ENCODE results near the gene MEAK7.

MEAK7 gene

GRCh38 chr16:84497418-84498222, 6.8 kb downstream of the MEAK7 start:
- TF ChIP-seq CTCF (IDR thresholded peaks at IDR 0.05; ENCODE audit: low read depth, low read length, missing control alignments), result no peak
- no peak for DNase-seq (ENCODE audit: low read depth)
- no peak overlapping the region for H3K4me3 ChIP-seq (ENCODE audit: low read depth, low read length)
- in situ Hi-C loops (cut with HindIII; ENCODE audit: low sequenced_read_pairs), result no loop called here

GRCh38 chr16:84496991-84497390, 7.5 kb downstream of the MEAK7 start:
- in situ Hi-C loops (cut with HindIII; ENCODE audit: low sequenced_read_pairs), result no loop called here
- no peak for TF ChIP-seq CTCF (IDR thresholded peaks at IDR 0.05; ENCODE audit: low read depth, low read length, missing control alignments)
- no peak for DNase-seq (ENCODE audit: low read depth)
- no peak overlapping the region for H3K4me3 ChIP-seq (ENCODE audit: low read depth, low read length)

GRCh38 chr16:84495506-84495905, 9.0 kb downstream of the MEAK7 start:
- no peak overlapping the region for H3K4me3 ChIP-seq (ENCODE audit: low read depth, low read length)
- no peak for TF ChIP-seq CTCF (IDR thresholded peaks at IDR 0.05; ENCODE audit: low read depth, low read length, missing control alignments)
- in situ Hi-C loops (cut with HindIII; ENCODE audit: low sequenced_read_pairs), result no loop called here
- DNase-seq (ENCODE audit: low read depth), result no peak

- TF ChIP-seq CTCF (IDR thresholded peaks at IDR 0.05; ENCODE audit: low read depth, low read length, missing control alignments), result no peak
- DNase-seq (ENCODE audit: low read depth), result no peak
- H3K4me3 ChIP-seq (ENCODE audit: low read depth, low read length), result no peak overlapping the region
- in situ Hi-C loops (cut with HindIII; ENCODE audit: low sequenced_read_pairs), result no loop called here
These were observed 15.3 kb downstream of the MEAK7 start for GRCh38 chr16:84489131-84489530.

- DNase-seq (ENCODE audit: low read depth), result no peak
- H3K4me3 ChIP-seq (ENCODE audit: low read depth, low read length), result no peak overlapping the region
- in situ Hi-C loops (cut with HindIII; ENCODE audit: low sequenced_read_pairs), result no loop called here
- no peak for TF ChIP-seq CTCF (IDR thresholded peaks at IDR 0.05; ENCODE audit: low read depth, low read length, missing control alignments)
These were observed 17.1 kb downstream of the MEAK7 start for GRCh38 chr16:84487358-84487757.

GRCh38 chr16:84486551-84487235, 17.8 kb downstream of the MEAK7 start:
- no peak for TF ChIP-seq CTCF (IDR thresholded peaks at IDR 0.05; ENCODE audit: low read depth, low read length, missing control alignments)
- DNase-seq (ENCODE audit: low read depth), result no peak
- H3K4me3 ChIP-seq (ENCODE audit: low read depth, low read length), result no peak overlapping the region
- in situ Hi-C loops (cut with HindIII; ENCODE audit: low sequenced_read_pairs), result no loop called here
